Osteocyte (in vitro differentiated cells): Measurements from ENCODE around the gene CEP152. TPM values are rescaled to one million over a fixed set of nuclear protein-coding genes. Genes with fewer than 3 reads are reported as not detected.

ENCODE experiments used
- DNase-seq: peaks from one replicate; pipeline ENCODE4 v3.0.0; 2021; ENCODE audit warnings: mixed read lengths; ENCODE audit not compliant: unreplicated experiment; ENCODE audit errors: extremely low spot score
- H3K27ac Mint-ChIP-seq: one replicate; pipeline ENCODE4 v1.8.0; 2021; ENCODE audit warnings: mild to moderate bottlenecking, mixed read lengths; ENCODE audit not compliant: unreplicated experiment
- H3K27me3 Mint-ChIP-seq: one replicate; pipeline ENCODE4 v1.8.0; 2021; ENCODE audit warnings: mixed read lengths; ENCODE audit not compliant: unreplicated experiment
- H3K36me3 Mint-ChIP-seq: one replicate; pipeline ENCODE4 v1.8.0; 2021; ENCODE audit warnings: mixed read lengths; ENCODE audit not compliant: unreplicated experiment
- H3K4me1 Mint-ChIP-seq: one replicate; pipeline ENCODE4 v1.8.0; 2021; ENCODE audit warnings: mixed read lengths; ENCODE audit not compliant: unreplicated experiment
- H3K4me3 Mint-ChIP-seq: one replicate; pipeline ENCODE4 v1.8.0; 2021; ENCODE audit warnings: mild to moderate bottlenecking, moderate library complexity, mixed read lengths; ENCODE audit not compliant: unreplicated experiment
- H3K9me3 Mint-ChIP-seq: one replicate; pipeline ENCODE4 v1.8.0; 2021; ENCODE audit warnings: mixed read lengths; ENCODE audit not compliant: unreplicated experiment
- total RNA-seq: library from RNA; stranded (reverse); gene quantifications from 2 replicates; pipeline ENCODE4 v1.2.1, GENCODE V29; 2021
- TF ChIP-seq, protein P1 (sequence below): fragments of 200-600 bp; sonication (generic); IDR thresholded peaks from 2 replicates; pipeline ENCODE4 v1.5.0; 2021; ENCODE audit warnings: antibody characterized with exemption, mild to moderate bottlenecking, moderate library complexity

Gene CEP152
- total RNA-seq, 1 donor from 2014 or later: 5.6 TPM

DNA sequence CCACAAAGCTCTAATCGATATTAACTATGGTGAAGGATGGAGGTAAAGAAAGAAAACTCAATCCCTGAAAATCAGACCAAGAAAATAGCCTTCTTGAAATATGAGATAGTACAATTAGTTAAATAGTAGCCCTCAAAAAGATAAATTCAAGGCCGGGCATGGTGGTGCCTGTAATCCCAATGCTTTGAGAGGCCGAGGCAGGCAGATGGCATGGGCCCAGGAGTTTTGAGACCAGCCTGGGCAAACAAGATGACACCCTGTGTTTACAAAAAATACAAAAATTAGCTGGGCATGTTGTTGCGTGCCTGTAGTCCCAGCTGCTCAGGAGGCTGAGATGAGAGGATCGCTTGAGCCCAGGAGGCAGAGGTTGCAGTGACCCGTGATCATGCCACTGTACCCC, 31.6 kb upstream of the CEP152 start:
- DNase-seq: no peak
- Mint-ChIP-seq H3K27ac (no peak overlapping the region), H3K9me3 (no peaks in the 10 kb centered on the region), H3K4me3 (no peak overlapping the region), H3K4me1 (no peaks in the 10 kb centered on the region), H3K27me3 (no peaks in the 10 kb centered on the region), H3K36me3 (no peaks in the 10 kb centered on the region)
- TF ChIP-seq, protein P1, sequence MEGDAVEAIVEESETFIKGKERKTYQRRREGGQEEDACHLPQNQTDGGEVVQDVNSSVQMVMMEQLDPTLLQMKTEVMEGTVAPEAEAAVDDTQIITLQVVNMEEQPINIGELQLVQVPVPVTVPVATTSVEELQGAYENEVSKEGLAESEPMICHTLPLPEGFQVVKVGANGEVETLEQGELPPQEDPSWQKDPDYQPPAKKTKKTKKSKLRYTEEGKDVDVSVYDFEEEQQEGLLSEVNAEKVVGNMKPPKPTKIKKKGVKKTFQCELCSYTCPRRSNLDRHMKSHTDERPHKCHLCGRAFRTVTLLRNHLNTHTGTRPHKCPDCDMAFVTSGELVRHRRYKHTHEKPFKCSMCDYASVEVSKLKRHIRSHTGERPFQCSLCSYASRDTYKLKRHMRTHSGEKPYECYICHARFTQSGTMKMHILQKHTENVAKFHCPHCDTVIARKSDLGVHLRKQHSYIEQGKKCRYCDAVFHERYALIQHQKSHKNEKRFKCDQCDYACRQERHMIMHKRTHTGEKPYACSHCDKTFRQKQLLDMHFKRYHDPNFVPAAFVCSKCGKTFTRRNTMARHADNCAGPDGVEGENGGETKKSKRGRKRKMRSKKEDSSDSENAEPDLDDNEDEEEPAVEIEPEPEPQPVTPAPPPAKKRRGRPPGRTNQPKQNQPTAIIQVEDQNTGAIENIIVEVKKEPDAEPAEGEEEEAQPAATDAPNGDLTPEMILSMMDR: no peak

GRCh38 chr15:48834756-48835155, 23.9 kb upstream of the CEP152 start:
- TF ChIP-seq, protein P1: no peak
- no peak overlapping the region for H3K27ac Mint-ChIP-seq
- H3K36me3 Mint-ChIP-seq: peaks cover 8% of the 10 kb centered on the region
- H3K4me1 Mint-ChIP-seq: no peaks in the 10 kb centered on the region
- no peak overlapping the region for H3K4me3 Mint-ChIP-seq
- no peaks in the 10 kb centered on the region for H3K27me3 Mint-ChIP-seq
- H3K9me3 Mint-ChIP-seq: peaks cover 10% of the 10 kb centered on the region
- DNase-seq: no peak

GRCh38 chr15:48833526-48834239, 22.8 kb upstream of the CEP152 start:
- peak overlapping the region; percentile 9 for H3K27ac Mint-ChIP-seq
- H3K9me3 Mint-ChIP-seq: peaks cover 10% of the 10 kb centered on the region
- no peak for DNase-seq
- H3K4me1 Mint-ChIP-seq: no peaks in the 10 kb centered on the region
- peaks cover 8% of the 10 kb centered on the region for H3K36me3 Mint-ChIP-seq
- H3K27me3 Mint-ChIP-seq: no peaks in the 10 kb centered on the region
- no peak overlapping the region for H3K4me3 Mint-ChIP-seq
- TF ChIP-seq, protein P1: no peak

GRCh38 chr15:48832648-48833047, 21.8 kb upstream of the CEP152 start:
- peaks cover 8% of the 10 kb centered on the region for H3K36me3 Mint-ChIP-seq
- no peak for DNase-seq
- peaks cover 10% of the 10 kb centered on the region for H3K9me3 Mint-ChIP-seq
- no peak overlapping the region for H3K27ac Mint-ChIP-seq
- TF ChIP-seq, protein P1: no peak
- H3K4me1 Mint-ChIP-seq: no peaks in the 10 kb centered on the region
- no peak overlapping the region for H3K4me3 Mint-ChIP-seq
- no peaks in the 10 kb centered on the region for H3K27me3 Mint-ChIP-seq

DNA sequence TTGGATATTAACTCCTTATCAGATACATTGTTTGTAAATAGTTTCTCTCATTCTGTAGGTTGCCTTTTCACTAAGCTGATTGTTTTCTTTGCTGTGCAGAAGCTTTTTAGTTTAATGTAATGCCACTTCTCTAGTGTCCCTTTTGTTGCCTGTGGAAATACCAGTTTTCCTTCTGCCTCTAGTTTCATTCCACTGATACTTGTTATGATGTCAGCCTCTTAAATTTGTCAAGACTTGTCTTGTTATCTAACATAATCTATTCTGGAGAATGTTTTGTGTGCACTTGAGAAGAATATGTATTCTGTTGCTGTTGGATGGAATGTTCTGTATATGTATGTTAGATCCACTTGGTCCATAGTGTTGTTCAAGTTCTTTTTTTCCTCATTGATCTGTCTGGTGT, 18.0 kb upstream of the CEP152 start:
- TF ChIP-seq, protein P1: no peak
- Mint-ChIP-seq H3K9me3 (peaks cover 10% of the 10 kb centered on the region), H3K4me3 (no peak overlapping the region), H3K27me3 (no peaks in the 10 kb centered on the region), H3K36me3 (peaks cover 8% of the 10 kb centered on the region), H3K27ac (no peak overlapping the region), H3K4me1 (peaks cover 1% of the 10 kb centered on the region)
- no peak for DNase-seq
